Activated naive CD8-positive, alpha-beta T cell treated with anti-CD3 and anti-CD28 coated beads for 36 hours (primary cell): ENCODE data around the gene ACTL7B. TPM values are rescaled to one million over a fixed set of nuclear protein-coding genes. Genes with fewer than 3 reads are reported as not detected.
"Not testable (repeated sequence)": the region's sequence is repeated elsewhere in the genome, so short reads cannot be mapped to it uniquely, and the experiment has no call there.

ENCODE experiments used
- DNase-seq: peaks from one replicate; pipeline ENCODE4 v3.0.0; 2021
- H3K27ac Mint-ChIP-seq: one replicate; pipeline ENCODE4 v1.8.0; 2022; ENCODE audit warnings: mild to moderate bottlenecking, moderate library complexity, mixed read lengths
- H3K27me3 Mint-ChIP-seq: one replicate; pipeline ENCODE4 v1.8.0; 2022; ENCODE audit warnings: mild to moderate bottlenecking, mixed read lengths
- H3K36me3 Mint-ChIP-seq: one replicate; pipeline ENCODE4 v1.8.0; 2021; ENCODE audit warnings: mild to moderate bottlenecking, mixed read lengths
- H3K4me1 Mint-ChIP-seq: one replicate; pipeline ENCODE4 v1.8.0; 2021; ENCODE audit warnings: mixed read lengths
- H3K4me3 Mint-ChIP-seq: one replicate; pipeline ENCODE4 v1.8.0; 2022; ENCODE audit warnings: mild to moderate bottlenecking, moderate library complexity, mixed read lengths
- H3K9me3 Mint-ChIP-seq: one replicate; pipeline ENCODE4 v1.8.0; 2022; ENCODE audit warnings: mixed read lengths
- total RNA-seq, 2 experiments: library from RNA; stranded (reverse); gene quantifications; one replicate each; pipeline ENCODE4 v1.2.3, GENCODE V29; 2021

Gene ACTL7B
- total RNA-seq, 2 experiments from 2014 or later = not detected

- DNase-seq = no peak
- Mint-ChIP-seq H3K4me3 (no peak overlapping the region), H3K36me3 (no peaks in the 10 kb centered on the region), H3K27ac (no peak overlapping the region), H3K27me3 (peaks cover 4% of the 10 kb centered on the region), H3K9me3 (no peaks in the 10 kb centered on the region), H3K4me1 (peaks cover 4% of the 10 kb centered on the region)
Observed at GRCh38 chr9:108860354-108860753, 4.6 kb upstream of the ACTL7B start.

GRCh38 chr9:108859459-108860114 lies 3.8 kb upstream of the ACTL7B start:
- peaks cover 4% of the 10 kb centered on the region for H3K27me3 Mint-ChIP-seq
- H3K9me3 Mint-ChIP-seq = no peaks in the 10 kb centered on the region
- H3K4me1 Mint-ChIP-seq = peaks cover 4% of the 10 kb centered on the region
- no peak for DNase-seq
- no peaks in the 10 kb centered on the region for H3K36me3 Mint-ChIP-seq
- H3K4me3 Mint-ChIP-seq = no peak overlapping the region
- peak overlapping the region; percentile 19 for H3K27ac Mint-ChIP-seq

GRCh38 chr9:108857572-108857971 lies 1.8 kb upstream of the ACTL7B start:
- H3K36me3 Mint-ChIP-seq = no peaks in the 10 kb centered on the region
- H3K9me3 Mint-ChIP-seq = no peaks in the 10 kb centered on the region
- peaks cover 4% of the 10 kb centered on the region for H3K27me3 Mint-ChIP-seq
- DNase-seq = no peak
- peaks cover 4% of the 10 kb centered on the region for H3K4me1 Mint-ChIP-seq
- H3K4me3 Mint-ChIP-seq = no peak overlapping the region
- H3K27ac Mint-ChIP-seq = no peak overlapping the region

- no peak overlapping the region for H3K27ac Mint-ChIP-seq
- H3K9me3 Mint-ChIP-seq = no peaks in the 10 kb centered on the region
- no peak for DNase-seq
- no peaks in the 10 kb centered on the region for H3K36me3 Mint-ChIP-seq
- peaks cover 4% of the 10 kb centered on the region for H3K27me3 Mint-ChIP-seq
- no peak overlapping the region for H3K4me3 Mint-ChIP-seq
- H3K4me1 Mint-ChIP-seq = peaks cover 4% of the 10 kb centered on the region
Observed at GRCh38 chr9:108855529-108855886, 278 bp downstream of the ACTL7B start.

- no peak overlapping the region for H3K27ac Mint-ChIP-seq
- peaks cover 7% of the 10 kb centered on the region for H3K27me3 Mint-ChIP-seq
- H3K4me1 Mint-ChIP-seq = peaks cover 2% of the 10 kb centered on the region
- no peaks in the 10 kb centered on the region for H3K9me3 Mint-ChIP-seq
- no peak for DNase-seq
- no peaks in the 10 kb centered on the region for H3K36me3 Mint-ChIP-seq
- H3K4me3 Mint-ChIP-seq = no peak overlapping the region
Observed at GRCh38 chr9:108854641-108855528, 901 bp downstream of the ACTL7B start.

GRCh38 chr9:108854094-108854493 lies 1.7 kb downstream of the ACTL7B start:
- Mint-ChIP-seq H3K9me3 (no peaks in the 10 kb centered on the region), H3K4me3 (no peak overlapping the region), H3K27ac (no peak overlapping the region), H3K4me1 (no peaks in the 10 kb centered on the region), H3K27me3 (peaks cover 7% of the 10 kb centered on the region), H3K36me3 (no peaks in the 10 kb centered on the region)
- no peak for DNase-seq

GRCh38 chr9:108852079-108852478 lies 3.7 kb downstream of the ACTL7B start:
- peaks cover 4% of the 10 kb centered on the region for H3K27me3 Mint-ChIP-seq
- DNase-seq = no peak
- H3K27ac Mint-ChIP-seq = no peak overlapping the region

GRCh38 chr9:108851138-108851537 lies 4.6 kb downstream of the ACTL7B start:
- Mint-ChIP-seq H3K9me3 (no peaks in the 10 kb centered on the region), H3K27ac (no peak overlapping the region), H3K36me3 (no peaks in the 10 kb centered on the region), H3K27me3 (peaks cover 4% of the 10 kb centered on the region), H3K4me3 (no peak overlapping the region), H3K4me1 (no peaks in the 10 kb centered on the region)
- DNase-seq = no peak

More at GRCh38 chr9:108852079-108852478, 3.7 kb downstream of the ACTL7B start:
- H3K4me3 Mint-ChIP-seq = no peak overlapping the region
- H3K36me3 Mint-ChIP-seq = no peaks in the 10 kb centered on the region
- no peaks in the 10 kb centered on the region for H3K4me1 Mint-ChIP-seq
- no peaks in the 10 kb centered on the region for H3K9me3 Mint-ChIP-seq

- Mint-ChIP-seq H3K4me3 (no peak overlapping the region), H3K36me3 (no peaks in the 10 kb centered on the region), H3K4me1 (no peaks in the 10 kb centered on the region), H3K27ac (no peak overlapping the region), H3K9me3 (no peaks in the 10 kb centered on the region), H3K27me3 (peaks cover 4% of the 10 kb centered on the region)
- no peak for DNase-seq
Observed at GRCh38 chr9:108850293-108850897, 5.4 kb downstream of the ACTL7B start.

GRCh38 chr9:108848296-108848695 lies 7.5 kb downstream of the ACTL7B start:
- H3K9me3 Mint-ChIP-seq = not testable (repeated sequence)

GRCh38 chr9:108845947-108846346 lies 9.8 kb downstream of the ACTL7B start:
- H3K27ac Mint-ChIP-seq = no peak overlapping the region
- peaks cover 4% of the 10 kb centered on the region for H3K27me3 Mint-ChIP-seq
- no peaks in the 10 kb centered on the region for H3K36me3 Mint-ChIP-seq
- H3K9me3 Mint-ChIP-seq = peaks cover 3% of the 10 kb centered on the region
- no peak for DNase-seq
- peaks cover 11% of the 10 kb centered on the region for H3K4me1 Mint-ChIP-seq
- H3K4me3 Mint-ChIP-seq = no peak overlapping the region

More at GRCh38 chr9:108848296-108848695, 7.5 kb downstream of the ACTL7B start:
- not testable (repeated sequence) for H3K4me3 Mint-ChIP-seq, H3K36me3 Mint-ChIP-seq, H3K27me3 Mint-ChIP-seq, DNase-seq, H3K4me1 Mint-ChIP-seq, H3K27ac Mint-ChIP-seq

- H3K9me3 Mint-ChIP-seq = peaks cover 3% of the 10 kb centered on the region
- H3K36me3 Mint-ChIP-seq = no peaks in the 10 kb centered on the region
- H3K27ac Mint-ChIP-seq = no peak overlapping the region
- DNase-seq = no peak
- peaks cover 11% of the 10 kb centered on the region for H3K4me1 Mint-ChIP-seq
- H3K27me3 Mint-ChIP-seq = peaks cover 4% of the 10 kb centered on the region
- no peak overlapping the region for H3K4me3 Mint-ChIP-seq
Observed at GRCh38 chr9:108845507-108845906, 10.3 kb downstream of the ACTL7B start.

GRCh38 chr9:108844856-108845255 lies 10.9 kb downstream of the ACTL7B start:
- H3K4me3 Mint-ChIP-seq = no peak overlapping the region
- no peak overlapping the region for H3K27ac Mint-ChIP-seq
- no peaks in the 10 kb centered on the region for H3K36me3 Mint-ChIP-seq
- H3K4me1 Mint-ChIP-seq = peaks cover 11% of the 10 kb centered on the region
- peaks cover 3% of the 10 kb centered on the region for H3K9me3 Mint-ChIP-seq
- no peak for DNase-seq
- H3K27me3 Mint-ChIP-seq = no peaks in the 10 kb centered on the region

- DNase-seq = no peak
- H3K4me1 Mint-ChIP-seq = peaks cover 11% of the 10 kb centered on the region
- H3K27me3 Mint-ChIP-seq = no peaks in the 10 kb centered on the region
- H3K36me3 Mint-ChIP-seq = no peaks in the 10 kb centered on the region
- no peak overlapping the region for H3K27ac Mint-ChIP-seq
- peaks cover 3% of the 10 kb centered on the region for H3K9me3 Mint-ChIP-seq
- no peak overlapping the region for H3K4me3 Mint-ChIP-seq
Observed at GRCh38 chr9:108844391-108844790, 11.4 kb downstream of the ACTL7B start.

- peak overlapping the region; percentile 30 for H3K4me3 Mint-ChIP-seq
- peaks cover 11% of the 10 kb centered on the region for H3K4me1 Mint-ChIP-seq
- no peaks in the 10 kb centered on the region for H3K27me3 Mint-ChIP-seq
- peaks cover 3% of the 10 kb centered on the region for H3K9me3 Mint-ChIP-seq
- H3K27ac Mint-ChIP-seq = peak overlapping the region; percentile 47
- no peaks in the 10 kb centered on the region for H3K36me3 Mint-ChIP-seq
- peak; percentile 13 for DNase-seq
Observed at GRCh38 chr9:108842610-108843295, 13.0 kb downstream of the ACTL7B start.
